GM19043 (cell line): ENCODE results near the gene PFKL.
"Not testable (repeated sequence)": the region's sequence is repeated elsewhere in the genome, so short reads cannot be mapped to it uniquely, and the experiment has no call there.

Source experiments
- ATAC-seq: cut with Tn5 transposase; IDR thresholded peaks from one replicate; pipeline ENCODE4 v1.9.1; 2021; ENCODE audit warnings: low read depth; ENCODE audit not compliant: unreplicated experiment

PFKL gene

GRCh38 chr21:44337941-44338895, 38.4 kb downstream of the PFKL start:
- no peak for ATAC-seq

GRCh38 chr21:44338971-44339910, 39.4 kb downstream of the PFKL start, which contains the start of gene CFAP410:
Gene CFAP410 (minus strand): TSS chr21:44339390. CDS start chr21:44339194, 196 bp downstream.
- peak; percentile 87 for ATAC-seq

- not testable (repeated sequence) for ATAC-seq
Observed at GRCh38 chr21:44341726-44342458, 42.0 kb downstream of the PFKL start.

- ATAC-seq: not testable (repeated sequence)
Observed at GRCh38 chr21:44342981-44343380, 43.1 kb downstream of the PFKL start.

- no peak for ATAC-seq
Observed at GRCh38 chr21:44344541-44345183, 44.8 kb downstream of the PFKL start.

GRCh38 chr21:44345495-44345894, 45.6 kb downstream of the PFKL start:
- no peak for ATAC-seq

GRCh38 chr21:44347911-44348451, 48.1 kb downstream of the PFKL start:
- no peak for ATAC-seq

- no peak for ATAC-seq
Observed at GRCh38 chr21:44348861-44349260, 49.0 kb downstream of the PFKL start.

GRCh38 chr21:44349416-44349846, 49.6 kb downstream of the PFKL start:
- ATAC-seq: no peak

- no peak for ATAC-seq
Observed at GRCh38 chr21:44349847-44350772, 50.3 kb downstream of the PFKL start.

- no peak for ATAC-seq
Observed at GRCh38 chr21:44350773-44351481, 51.1 kb downstream of the PFKL start.

GRCh38 chr21:44351535-44352252, 51.8 kb downstream of the PFKL start:
- ATAC-seq: no peak

- no peak for ATAC-seq
Observed at GRCh38 chr21:44352253-44352860, 52.5 kb downstream of the PFKL start.

- ATAC-seq: peak; percentile 56
Observed at GRCh38 chr21:44353191-44353970, 53.5 kb downstream of the PFKL start, which contains the start of gene TRPM2. Gene TRPM2 (plus strand): TSS chr21:44353621. CDS start chr21:44353701, 80 bp downstream.

GRCh38 chr21:44354001-44354405, 54.1 kb downstream of the PFKL start:
- no peak for ATAC-seq
